Endothelial cell (in vitro differentiated cells): ENCODE data around the gene SYNGR3. TPM values are rescaled to one million over a fixed set of nuclear protein-coding genes. Genes with fewer than 3 reads are reported as not detected.
"Not testable (repeated sequence)": the region's sequence is repeated elsewhere in the genome, so short reads cannot be mapped to it uniquely, and the experiment has no call there.

Experiments
- DNase-seq: peaks from one replicate; pipeline ENCODE4 v3.0.0; 2021; ENCODE audit warnings: low spot score
- H3K27ac Mint-ChIP-seq: one replicate; pipeline ENCODE4 v1.8.0; 2021; ENCODE audit warnings: mixed read lengths, inconsistent platforms; ENCODE audit not compliant: unreplicated experiment
- H3K27me3 Mint-ChIP-seq: one replicate; pipeline ENCODE4 v1.8.0; 2021; ENCODE audit warnings: mild to moderate bottlenecking, moderate library complexity, mixed read lengths, inconsistent platforms; ENCODE audit not compliant: unreplicated experiment
- H3K36me3 Mint-ChIP-seq: one replicate; pipeline ENCODE4 v1.8.0; 2021; ENCODE audit warnings: mild to moderate bottlenecking, low read depth, mixed read lengths, inconsistent platforms; ENCODE audit not compliant: unreplicated experiment
- H3K4me1 Mint-ChIP-seq: one replicate; pipeline ENCODE4 v1.8.0; 2021; ENCODE audit warnings: mild to moderate bottlenecking, mixed read lengths, inconsistent platforms; ENCODE audit not compliant: unreplicated experiment
- H3K4me3 Mint-ChIP-seq: one replicate; pipeline ENCODE4 v1.8.0; 2021; ENCODE audit warnings: mild to moderate bottlenecking, mixed read lengths, inconsistent platforms; ENCODE audit not compliant: unreplicated experiment
- H3K9me3 Mint-ChIP-seq: one replicate; pipeline ENCODE4 v1.8.0; 2021; ENCODE audit warnings: mixed read lengths, inconsistent platforms; ENCODE audit not compliant: unreplicated experiment
- CTCF ChIP-seq: fragments of 200-600 bp; sonication (generic); IDR thresholded peaks from one replicate; pipeline ENCODE4 v1.5.0; 2021; ENCODE audit warnings: antibody characterized with exemption; ENCODE audit not compliant: unreplicated experiment
- total RNA-seq: library from RNA; stranded (reverse); fragmentation: NEBNext Ultra II Directional; extraction: Animal tissue kit (Norgen Biotek cat#: 25700); gene quantifications from one replicate; pipeline ENCODE4 v1.2.1, GENCODE V29; 2021; ENCODE audit not compliant: unreplicated experiment

Gene SYNGR3
- total RNA-seq, 1 donor from 2014 or later = 0.82 TPM

- H3K9me3 Mint-ChIP-seq = no peaks in the 10 kb centered on the region
- no peak overlapping the region for H3K27ac Mint-ChIP-seq
- H3K36me3 Mint-ChIP-seq = peaks cover 20% of the 10 kb centered on the region
- H3K4me3 Mint-ChIP-seq = peak overlapping the region; percentile 77
- DNase-seq = no peak
- no peak for TF ChIP-seq CTCF
- peaks cover 18% of the 10 kb centered on the region for H3K4me1 Mint-ChIP-seq
- H3K27me3 Mint-ChIP-seq = peaks cover 6% of the 10 kb centered on the region
Observed at GRCh38 chr16:1958715-1959268, 31.0 kb upstream of the SYNGR3 start.

- peak; percentile 96 for DNase-seq
- Mint-ChIP-seq H3K4me1 (peaks cover 22% of the 10 kb centered on the region), H3K36me3 (peaks cover 21% of the 10 kb centered on the region), H3K27me3 (peaks cover 6% of the 10 kb centered on the region), H3K27ac (no peak within 1 kb of the TSS), H3K9me3 (no peaks in the 10 kb centered on the region), H3K4me3 (peak within 1 kb of the TSS; percentile 95)
- peak; percentile 42 for TF ChIP-seq CTCF
Observed at GRCh38 chr16:1959269-1960039, 30.3 kb upstream of the SYNGR3 start, which contains the start of gene NDUFB10. Gene NDUFB10, plus strand, starts transcription at chr16:1959538. Its CDS starts 87 bp downstream, at chr16:1959625.

DNA sequence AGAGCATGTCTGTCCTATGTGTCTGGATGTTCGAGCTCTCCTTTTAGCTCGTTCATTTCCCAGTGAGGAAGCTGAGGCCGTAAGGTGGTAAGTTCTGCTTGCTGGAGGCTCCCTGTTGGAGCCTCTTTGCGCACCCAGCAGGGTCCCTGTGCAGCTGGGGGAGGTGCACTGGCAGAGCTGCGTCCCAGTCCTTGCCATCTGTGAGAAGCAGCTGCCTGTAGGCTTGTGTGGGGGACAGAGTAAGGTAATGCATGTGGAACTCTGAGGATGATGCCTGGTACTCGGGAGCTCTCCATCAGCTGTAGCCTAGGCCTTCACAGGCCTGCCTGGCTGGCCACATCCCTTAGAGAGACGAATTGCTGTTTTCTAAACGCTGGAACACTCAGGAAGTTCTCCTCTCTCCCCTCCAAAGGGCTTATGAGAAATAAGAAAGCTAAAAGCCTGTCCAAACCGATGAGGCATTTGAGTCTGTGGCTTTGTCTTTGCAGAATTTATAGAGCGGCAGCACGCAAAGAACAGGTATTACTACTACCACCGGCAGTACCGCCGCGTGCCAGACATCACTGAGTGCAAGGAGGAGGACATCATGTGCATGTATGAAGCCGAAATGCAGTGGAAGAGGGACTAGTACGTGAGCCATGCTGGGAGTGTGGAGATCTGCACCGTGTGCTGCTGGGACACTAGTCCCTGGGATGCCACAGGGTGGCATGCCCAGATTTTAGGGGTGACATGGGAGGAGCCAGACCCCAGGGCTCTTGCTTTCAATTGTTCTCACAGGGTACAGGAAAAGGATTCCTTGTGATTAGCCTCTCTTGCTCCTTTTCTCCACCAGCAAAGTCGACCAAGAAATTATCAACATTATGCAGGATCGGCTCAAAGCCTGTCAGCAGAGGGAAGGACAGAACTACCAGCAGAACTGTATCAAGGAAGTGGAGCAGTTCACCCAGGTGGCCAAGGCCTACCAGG is 28.8 kb upstream of the SYNGR3 start:
- no peak for DNase-seq
- peaks cover 9% of the 10 kb centered on the region for H3K27me3 Mint-ChIP-seq
- no peaks in the 10 kb centered on the region for H3K9me3 Mint-ChIP-seq
- H3K27ac Mint-ChIP-seq = peak overlapping the region; percentile 10
- H3K4me3 Mint-ChIP-seq = peak overlapping the region; percentile 95
- no peak for TF ChIP-seq CTCF
- peaks cover 21% of the 10 kb centered on the region for H3K36me3 Mint-ChIP-seq
- peaks cover 29% of the 10 kb centered on the region for H3K4me1 Mint-ChIP-seq

DNA sequence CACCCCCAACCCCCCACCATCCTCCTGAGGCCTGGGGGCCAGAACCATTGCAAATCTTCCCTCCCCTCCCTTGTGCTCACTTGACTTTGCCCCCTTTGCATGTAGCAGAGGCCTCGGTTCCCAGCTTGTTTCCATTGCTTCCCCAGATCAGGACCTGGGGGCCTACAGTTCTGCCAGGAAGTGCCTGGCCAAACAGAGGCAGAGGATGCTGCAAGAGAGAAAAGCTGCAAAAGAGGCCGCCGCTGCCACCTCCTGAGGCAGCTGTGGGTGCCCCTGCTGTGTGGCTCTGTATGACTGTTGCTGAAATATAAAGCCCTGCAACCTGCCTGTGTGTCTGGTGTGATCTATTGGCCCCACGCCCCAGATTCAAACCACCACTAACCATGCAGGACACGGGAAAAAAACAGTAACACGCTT is 28.1 kb upstream of the SYNGR3 start:
- Mint-ChIP-seq H3K4me3 (no peak overlapping the region), H3K27ac (no peak overlapping the region), H3K4me1 (peaks cover 29% of the 10 kb centered on the region), H3K27me3 (peaks cover 8% of the 10 kb centered on the region), H3K36me3 (peaks cover 21% of the 10 kb centered on the region), H3K9me3 (no peaks in the 10 kb centered on the region)
- DNase-seq = no peak
- TF ChIP-seq CTCF = no peak

GRCh38 chr16:1962161-1963153 is 27.3 kb upstream of the SYNGR3 start:
- Mint-ChIP-seq H3K4me1 (peaks cover 29% of the 10 kb centered on the region), H3K36me3 (peaks cover 21% of the 10 kb centered on the region), H3K4me3 (peak overlapping the region; percentile 95)
- not testable (repeated sequence) for DNase-seq, H3K27me3 Mint-ChIP-seq, H3K27ac Mint-ChIP-seq, H3K9me3 Mint-ChIP-seq
